HG02943 (cell line): ENCODE results near the gene PHKB.
A peak's percentile ranks its signal among the peaks of the same experiment; 100 is the strongest.
"Not testable (repeated sequence)": the region's sequence is repeated elsewhere in the genome, so short reads cannot be mapped to it uniquely, and the experiment has no call there.

Experiments used
- ATAC-seq: cut with Tn5 transposase; IDR thresholded peaks from one replicate; pipeline ENCODE4 v1.9.1; 2021; ENCODE audit warnings: mild to moderate bottlenecking, low read depth, moderate library complexity; ENCODE audit not compliant: unreplicated experiment

The PHKB gene

DNA sequence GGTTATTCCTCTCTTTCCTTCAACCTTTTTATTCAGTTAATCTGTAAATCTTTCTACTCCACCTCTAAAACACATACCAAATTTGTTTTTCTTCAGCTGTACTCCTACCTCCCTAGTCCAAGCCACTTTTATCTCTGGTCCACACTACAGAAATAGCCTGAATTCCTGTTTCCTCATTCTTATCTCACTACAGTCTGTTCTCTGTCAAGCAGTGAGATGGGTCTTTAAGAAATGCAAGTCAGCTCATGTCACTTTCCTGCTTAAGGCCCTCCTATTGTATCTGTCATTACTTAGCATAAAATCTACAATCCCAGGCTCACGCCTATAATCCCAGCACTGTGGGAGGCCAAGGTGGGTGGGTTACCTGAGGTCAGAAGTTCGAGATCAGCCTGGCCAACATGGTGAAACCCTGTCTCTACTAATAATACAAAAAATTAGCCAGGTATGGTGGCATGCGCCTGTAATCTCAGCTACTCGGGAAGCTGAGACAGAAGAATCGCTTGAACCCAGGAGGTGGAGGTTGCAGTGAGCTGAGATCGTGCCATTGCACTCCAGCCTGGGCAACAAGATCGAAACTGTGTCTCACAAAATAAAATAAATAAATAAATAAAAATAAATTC is 7.0 kb downstream of the PHKB start:
- not testable (repeated sequence) for ATAC-seq

DNA sequence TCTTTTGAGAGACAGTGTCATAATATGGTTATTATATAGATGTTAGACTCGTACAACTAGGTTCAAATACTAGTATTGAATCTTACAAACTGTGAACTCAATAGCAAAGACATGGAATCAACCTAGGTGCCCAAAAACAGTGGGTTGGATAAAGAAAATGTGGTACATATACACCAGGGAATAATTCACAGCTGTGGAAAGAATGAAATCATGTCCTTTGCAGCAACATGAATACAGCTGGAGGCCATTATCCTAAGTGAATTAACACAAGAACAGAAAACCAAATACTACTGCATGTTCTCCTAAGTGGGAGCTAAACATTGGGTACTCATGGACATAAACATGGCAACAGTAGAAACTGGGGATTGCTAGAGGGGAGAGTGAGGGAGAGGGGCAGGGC is 8.1 kb downstream of the PHKB start:
- no peak for ATAC-seq

DNA sequence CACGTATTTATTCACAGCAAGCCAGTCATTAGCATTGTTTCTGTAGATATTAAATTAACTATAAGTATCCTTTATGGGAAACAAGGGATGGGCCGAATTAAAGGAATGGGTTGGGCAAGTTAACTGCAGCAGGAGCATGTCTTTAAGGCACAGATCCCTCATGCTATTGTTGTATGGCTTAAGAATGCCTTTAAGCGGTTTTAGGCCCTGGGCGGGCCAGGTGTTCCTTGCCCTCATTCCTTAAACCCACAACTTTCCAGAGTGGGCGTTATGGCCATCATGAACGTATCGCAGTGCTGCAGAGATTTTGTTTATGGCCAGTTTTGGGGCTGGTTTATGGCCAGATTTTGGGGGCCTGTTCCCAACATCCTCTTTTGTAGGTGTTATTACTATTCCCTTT is 9.1 kb downstream of the PHKB start:
- no peak for ATAC-seq

DNA sequence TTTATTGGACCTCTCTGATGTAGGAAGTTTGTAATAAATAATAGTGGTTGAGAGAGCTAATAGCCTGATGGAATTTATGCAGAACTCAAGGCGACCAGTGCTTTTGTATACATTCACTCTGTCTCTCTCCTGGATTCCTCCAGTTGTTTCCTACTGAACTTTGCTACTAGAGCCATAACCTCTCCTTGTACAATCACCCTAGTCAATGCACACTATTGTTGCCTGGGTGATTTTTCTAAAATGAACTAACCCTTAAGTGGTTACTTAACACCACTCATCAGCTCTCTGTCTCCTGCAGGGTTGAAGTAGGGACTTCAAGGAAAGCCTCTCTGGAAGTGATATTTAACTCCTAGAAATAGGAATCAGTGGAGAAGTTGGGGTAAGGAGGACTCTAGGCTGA is 9.7 kb downstream of the PHKB start:
- ATAC-seq: no peak

DNA sequence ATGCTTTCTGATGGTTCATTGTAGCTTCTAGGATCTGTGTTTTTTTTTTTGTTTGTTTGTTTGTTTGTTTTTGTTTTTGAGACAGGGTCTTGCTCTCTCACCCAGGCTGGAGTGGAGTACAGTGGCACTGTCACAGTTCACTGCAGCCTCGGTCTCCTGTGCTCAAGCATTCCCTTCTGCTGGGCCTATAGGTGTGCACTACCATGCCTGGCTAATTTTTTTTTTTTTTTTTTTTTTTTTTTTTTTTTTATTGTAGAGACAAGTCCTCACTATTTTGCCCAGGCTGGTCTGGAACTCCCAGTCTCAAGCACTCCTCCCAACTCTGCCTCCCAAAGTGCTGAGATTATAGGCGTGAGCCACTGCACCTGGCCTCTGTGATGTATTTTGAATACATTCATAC is 11.9 kb downstream of the PHKB start:
- not testable (repeated sequence) for ATAC-seq

DNA sequence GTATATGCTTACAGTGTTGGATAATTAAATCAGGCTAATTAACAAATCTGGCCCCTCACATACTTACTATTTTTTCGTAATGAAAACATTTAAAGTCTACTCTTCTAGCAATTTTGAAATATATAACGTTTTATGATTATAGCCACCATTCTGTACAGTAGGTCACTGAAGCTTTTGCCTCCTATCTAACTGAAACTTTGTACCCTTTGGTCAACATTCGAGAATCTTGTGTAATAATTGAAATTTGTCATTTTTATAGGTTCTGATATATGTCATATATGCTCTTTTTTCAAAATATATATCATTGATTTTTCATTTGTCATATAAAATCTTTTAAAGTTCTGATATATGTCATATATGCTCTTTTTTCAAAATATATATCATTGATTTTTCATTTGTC is 12.7 kb downstream of the PHKB start:
- no peak for ATAC-seq

DNA sequence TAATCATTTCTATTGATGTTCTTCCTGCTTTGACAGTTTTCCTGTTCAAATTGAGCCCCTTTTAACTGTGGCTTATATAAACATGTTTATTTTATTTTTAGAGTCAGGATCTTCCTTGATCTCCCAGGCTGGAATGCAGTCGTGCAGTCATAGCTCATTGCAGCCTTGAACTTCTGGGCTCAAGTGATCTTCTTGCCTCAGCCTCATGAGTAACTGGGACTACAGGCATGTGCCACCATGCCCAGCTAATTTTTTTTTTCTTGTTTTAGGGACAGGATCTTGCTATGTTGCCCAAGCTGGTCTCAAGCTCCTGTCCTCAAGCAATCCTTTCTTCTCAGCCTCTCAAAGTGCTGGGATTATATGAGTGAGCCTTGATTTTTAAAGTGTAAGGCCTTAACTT is 14.7 kb downstream of the PHKB start:
- no peak for ATAC-seq

DNA sequence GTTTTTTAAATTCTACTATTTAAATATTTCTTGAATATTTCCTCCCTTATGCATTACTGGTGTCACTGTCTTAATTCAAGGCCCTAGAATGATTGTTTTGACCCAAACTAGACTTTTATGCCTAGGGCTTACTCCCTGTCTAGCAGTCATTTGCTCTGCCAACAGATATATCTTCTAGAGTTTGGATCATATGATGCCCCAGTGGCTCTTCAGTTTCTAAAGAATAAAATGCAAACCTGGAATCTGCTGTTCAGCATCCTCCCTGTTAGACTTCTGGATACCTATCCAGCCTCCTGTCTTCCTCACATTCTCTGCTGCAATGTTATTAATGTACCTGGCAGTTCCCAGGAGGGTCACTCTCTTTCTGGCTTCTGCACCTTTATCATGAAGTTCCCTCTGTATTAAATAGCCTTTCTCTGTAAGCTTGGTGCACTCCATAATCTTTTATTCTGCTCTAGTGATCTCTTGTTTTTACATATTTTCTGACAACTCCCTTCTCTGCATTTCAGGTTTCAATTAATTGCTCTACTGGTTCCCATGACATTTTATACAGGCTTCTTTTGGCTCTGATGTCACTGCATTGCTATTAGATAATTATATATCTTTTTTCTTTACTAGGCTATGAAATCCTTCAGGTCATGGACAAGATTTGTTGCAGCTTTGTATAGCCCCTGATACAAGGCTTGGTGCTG is 15.7 kb downstream of the PHKB start:
- ATAC-seq: no peak

DNA sequence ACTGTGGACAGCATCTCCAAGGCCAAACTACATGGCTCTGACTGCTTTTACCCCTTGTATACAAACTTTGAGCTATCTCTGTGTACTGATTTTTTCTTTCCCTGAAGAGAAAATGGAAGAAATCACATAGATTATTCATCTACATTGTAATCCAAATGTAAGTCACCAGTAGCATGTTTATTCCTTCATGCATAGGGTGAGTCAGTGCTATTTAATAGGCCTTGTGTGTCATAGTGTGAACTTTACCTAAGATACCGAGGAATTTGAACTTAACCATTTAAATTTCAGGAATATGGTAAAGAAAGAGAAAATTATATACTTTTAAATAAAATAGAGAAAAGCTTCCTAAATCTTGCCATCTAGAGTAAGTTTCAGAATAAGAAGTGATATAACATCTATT is 16.5 kb downstream of the PHKB start:
- ATAC-seq: no peak

DNA sequence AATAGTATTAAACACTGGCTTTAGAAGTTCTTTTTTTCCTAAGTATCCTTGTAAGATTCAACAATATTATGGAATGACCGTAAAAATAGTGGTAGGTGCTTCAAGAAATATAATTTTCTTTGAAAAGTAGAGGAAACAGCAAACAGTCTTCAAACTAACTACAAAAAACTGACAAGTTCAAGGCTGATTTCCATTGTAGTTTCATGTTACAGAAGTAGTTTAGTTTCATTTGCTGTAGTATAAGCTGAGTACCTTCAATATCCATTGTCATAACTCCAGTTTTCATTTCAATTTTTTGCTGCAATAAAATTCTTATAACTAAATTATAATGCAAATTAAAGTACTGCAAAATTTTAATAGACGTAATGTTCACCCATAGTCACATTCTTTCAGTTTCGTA is 19.3 kb downstream of the PHKB start:
- no peak for ATAC-seq

DNA sequence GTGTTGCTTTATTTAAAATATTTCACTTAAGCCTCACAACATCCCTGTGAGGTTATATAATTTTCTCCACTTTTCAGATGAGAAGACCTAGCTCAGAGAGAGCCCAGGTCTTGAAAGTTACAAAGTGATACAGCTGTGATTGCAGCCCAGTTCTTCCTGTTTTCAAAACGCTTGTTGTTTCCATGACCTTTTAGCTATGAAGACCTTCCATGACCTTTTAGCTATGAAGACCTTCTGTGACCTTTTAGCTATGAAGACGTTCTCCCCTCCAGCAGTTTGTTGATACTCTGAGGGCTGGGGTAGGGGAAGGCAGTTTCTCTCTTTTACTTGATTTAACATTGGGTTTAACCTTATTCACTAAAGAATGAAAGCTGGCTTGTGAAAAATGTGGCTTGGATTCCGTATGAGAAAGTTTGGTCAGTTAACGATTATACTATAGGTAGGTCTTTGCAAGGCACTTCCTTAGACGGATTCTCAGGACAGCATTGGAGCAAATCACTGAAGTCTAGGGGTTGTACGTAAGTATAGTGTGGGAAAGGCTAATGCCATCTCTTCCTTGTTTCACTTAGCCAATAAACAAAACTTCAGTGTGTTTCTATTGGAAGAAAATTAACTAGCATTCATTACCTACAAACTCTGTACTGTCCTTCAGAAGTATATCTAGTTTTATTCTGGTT is 20.7 kb downstream of the PHKB start:
- ATAC-seq: no peak

DNA sequence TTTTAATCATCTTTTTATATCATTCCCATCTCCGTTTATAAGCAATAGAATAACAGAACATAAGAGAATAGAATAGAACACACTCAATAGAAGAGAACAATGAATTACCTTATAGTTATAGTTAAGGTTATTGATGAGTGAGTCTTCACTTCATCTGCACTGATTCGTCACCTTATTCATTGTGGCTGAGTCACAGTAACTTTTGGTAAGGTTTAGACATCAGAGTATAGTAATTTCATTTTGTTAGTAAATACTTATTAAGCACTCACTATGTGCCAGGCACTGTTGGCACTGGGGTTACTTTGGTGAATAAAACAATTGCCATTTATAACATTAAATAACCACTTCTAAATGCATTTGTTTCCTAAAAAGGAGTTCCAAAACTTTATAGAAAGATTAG is 22.5 kb downstream of the PHKB start:
- ATAC-seq: no peak

DNA sequence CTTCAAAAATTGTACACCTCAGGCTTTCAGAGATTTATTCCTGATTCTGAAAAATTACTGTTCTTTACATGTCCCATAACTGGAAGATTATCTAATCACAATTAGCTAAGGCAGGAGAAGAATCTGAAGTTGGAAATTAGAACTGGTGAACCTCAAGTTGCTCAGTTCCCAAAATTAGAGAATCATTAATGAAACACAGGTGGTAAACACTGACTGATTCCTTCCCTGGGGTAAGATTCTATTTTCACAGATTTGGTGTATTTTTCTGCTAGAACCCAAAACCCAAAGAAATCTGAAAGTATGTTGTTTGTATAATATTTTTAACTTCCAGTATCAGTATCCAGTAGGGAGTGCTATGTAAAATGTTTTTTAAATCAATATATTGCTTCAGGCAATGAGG is 25.7 kb downstream of the PHKB start:
- ATAC-seq: no peak

DNA sequence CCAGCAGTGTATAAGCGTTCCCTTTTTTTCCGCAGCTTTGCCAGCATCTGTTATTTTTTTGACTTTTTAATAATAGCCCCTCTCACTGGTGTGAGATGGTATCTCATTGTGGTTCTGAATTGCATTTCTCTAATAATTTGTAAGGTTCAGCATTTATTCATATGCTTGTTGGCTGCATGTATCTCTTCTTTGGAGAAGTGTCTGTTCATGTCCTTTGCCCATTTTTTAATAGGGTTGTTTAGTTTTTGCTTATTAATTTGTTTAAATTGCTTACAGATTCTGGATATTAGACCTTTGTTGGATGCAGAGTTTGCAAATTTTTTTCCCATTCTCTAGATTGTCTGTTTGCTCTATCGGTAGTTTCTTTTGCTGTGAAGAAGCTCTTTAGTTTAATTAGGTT is 26.9 kb downstream of the PHKB start:
- ATAC-seq: no peak

DNA sequence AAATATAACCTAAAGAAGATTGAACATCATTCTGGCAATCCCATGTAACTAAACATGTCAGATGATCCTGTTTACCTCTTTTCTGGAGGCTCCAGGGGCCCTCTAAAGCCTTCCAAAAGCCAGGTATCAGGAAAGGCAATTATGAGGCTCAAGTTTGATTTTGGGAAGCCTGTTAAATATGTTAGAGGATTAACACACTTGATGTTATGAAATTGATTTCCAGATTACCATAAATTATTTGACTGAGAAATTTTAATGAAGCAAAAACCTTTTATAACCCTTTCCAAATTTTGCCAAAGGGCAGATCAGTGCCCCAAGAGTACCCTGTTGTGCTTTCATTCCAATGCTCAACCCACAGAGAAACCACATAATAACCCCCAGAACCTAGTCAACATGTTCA is 29.3 kb downstream of the PHKB start:
- no peak for ATAC-seq

DNA sequence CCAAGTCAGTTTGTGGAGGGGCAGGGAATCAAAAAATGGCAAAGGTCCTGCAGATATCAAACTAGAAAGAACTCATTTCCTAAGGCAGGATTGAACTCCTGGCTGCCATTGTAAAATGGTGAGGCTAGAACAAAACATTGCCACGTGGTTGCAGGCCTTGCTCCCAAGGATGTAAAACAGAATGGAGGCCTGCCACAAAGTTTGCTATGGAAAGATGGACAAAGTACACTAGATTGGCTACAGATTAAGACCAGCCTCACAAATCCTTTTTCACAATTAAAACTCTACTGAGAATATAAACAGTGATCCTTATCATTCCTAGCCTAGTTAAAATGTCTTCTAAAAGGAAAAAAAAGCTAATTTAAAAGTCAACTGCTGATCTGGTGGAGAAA is 30.9 kb downstream of the PHKB start:
- ATAC-seq: no peak

DNA sequence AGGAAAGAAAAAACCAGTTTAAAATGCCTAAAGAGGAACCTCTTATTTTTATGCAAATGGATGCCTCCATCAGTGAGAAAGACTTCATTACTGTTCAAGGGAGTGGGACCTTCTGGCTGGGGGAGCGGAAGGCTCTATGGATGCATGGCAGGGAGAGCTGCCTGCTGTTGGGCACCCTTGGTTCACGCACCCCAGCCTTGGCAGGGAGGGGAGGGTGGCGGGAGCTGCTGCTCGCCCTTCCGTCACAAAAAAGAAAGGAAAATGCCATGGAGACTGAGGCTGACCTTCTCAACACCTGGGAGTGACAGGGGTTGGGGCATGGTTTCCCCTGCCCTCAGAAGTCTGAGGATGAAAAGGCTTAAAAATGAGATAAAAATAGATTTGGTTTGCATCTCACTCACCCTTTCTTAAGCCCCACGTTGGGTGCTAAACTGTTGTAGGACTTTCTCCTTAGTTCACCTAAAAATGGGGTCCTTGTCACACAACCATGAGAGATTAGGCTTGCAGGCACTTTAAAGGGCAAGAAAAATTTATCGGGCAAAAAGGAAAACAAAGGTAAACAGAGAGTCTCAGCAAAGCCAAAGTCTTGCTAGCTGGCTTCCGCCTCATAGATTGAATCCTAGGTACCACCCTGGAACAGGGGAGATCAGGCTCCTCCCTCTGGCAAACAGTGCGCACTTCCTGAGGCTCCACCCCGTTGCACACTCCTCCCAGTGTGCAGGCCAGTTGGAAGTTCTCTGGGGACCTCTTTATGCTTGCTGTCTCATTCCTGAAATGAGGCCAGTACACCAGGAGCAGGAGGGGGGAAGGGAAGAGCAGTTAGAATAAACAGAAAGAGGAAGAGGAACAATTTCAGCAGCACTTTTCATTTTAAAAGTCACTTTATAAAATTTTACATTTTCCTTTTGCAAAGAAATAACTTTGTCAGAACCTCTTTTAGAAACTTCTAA is 31.6 kb downstream of the PHKB start:
- peak; percentile 71 for ATAC-seq

DNA sequence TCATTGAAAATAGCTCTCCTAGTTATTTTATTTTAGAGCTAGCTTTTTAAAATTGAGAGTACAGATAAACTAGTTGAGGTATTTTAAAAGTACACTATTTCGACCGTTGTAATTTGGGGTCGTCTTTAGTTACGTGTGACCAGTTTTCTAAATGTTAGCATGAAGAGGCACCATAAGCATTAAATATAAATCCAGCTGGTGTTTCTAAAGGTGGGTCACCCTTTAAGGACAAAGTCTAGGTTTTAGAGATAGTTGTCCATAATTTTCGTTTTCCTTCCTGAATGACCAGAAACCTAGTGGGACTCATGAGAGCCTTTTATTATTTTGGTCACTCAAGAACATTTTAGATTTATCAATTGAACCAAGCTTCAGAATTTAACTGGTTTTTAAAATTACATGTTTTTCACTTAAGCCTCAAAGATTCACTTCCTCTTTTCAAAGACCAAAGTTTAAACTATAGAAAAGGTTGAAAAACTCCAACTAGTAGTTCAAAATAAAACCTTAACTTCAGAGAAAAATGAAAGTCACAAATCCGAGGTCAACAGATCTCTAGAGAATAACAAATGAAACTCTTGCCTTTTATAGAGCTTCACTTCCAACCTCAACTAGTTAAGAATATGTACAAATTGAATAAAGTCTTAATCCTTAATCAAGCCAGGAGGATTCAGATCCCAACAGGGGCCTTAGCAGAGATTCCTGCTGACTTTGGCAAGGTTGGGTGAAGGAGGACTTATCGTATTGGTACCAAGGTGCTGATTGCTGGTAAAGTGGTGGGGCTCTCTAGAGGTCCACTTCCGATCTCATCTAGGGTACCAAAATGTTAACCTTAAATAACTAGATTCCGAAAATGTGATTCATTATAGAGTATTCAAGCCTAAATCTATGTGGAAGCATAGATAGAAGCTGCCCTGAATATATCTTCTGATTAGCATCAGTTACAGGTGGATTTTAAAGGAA is 32.5 kb downstream of the PHKB start:
- ATAC-seq: peak; percentile 50

DNA sequence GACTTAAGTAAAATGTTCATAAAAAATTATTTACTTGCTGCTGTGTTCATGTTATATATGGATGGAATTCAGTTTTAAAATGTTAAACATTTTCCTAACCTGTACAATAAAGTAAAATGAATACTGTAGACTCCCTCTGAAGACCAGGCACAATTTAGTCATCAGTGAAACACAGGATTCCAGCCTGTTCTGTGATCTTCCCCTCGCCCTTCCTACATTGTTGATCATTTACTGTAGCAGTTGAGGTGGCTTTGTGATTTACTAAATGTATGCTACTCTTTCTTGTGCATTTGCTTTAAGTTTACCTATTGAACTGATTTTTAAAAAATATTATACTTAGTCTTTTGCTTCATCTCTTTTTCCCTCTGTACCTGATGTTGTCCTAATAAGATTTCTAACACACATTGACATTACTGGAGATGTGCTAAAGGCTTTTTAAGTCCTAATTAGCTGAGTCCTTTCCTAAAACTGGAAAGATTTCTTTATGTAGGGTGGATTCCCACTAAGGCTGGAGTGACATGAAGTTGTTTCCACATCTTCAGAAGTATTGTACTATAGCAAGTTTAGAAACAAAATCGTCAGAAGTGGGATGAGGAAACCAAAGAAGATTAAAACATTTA is 38.1 kb downstream of the PHKB start:
- ATAC-seq: no peak
